PC-3 (cell line): ENCODE measurements around the gene ATF7IP. TPM values are rescaled to one million over a fixed set of nuclear protein-coding genes. Genes with fewer than 3 reads are reported as not detected.

ENCODE experiments used
- ATAC-seq: fragments of 200-7000 bp; cut with Tn5 transposase; 2 replicates; pipeline ENCODE4 v1.9.1; 2020; ENCODE audit warnings: mild to moderate bottlenecking, moderate library complexity
- BruUV-seq: library from RNA; stranded (reverse); fragments of 400-500 nt; replicated peaks from 2 replicates; lab custom pipeline; 2021; lab: Mats Ljungman, UMichigan
- CTCF ChIA-PET: fragments of 300-600 bp; sonication (Branson Sonifier 250); formaldehyde crosslinking; loops from one replicate; lab custom pipeline; 2022; ENCODE audit warnings: antibody characterized with exemption; lab: Charles Lee
- POLR2A ChIA-PET: fragments of 300-600 bp; sonication (Branson Sonifier 250); formaldehyde crosslinking; loops from one replicate; lab custom pipeline; 2022; ENCODE audit warnings: antibody characterized with exemption; ENCODE audit not compliant: unreplicated experiment; lab: Charles Lee
- DNase-seq: peaks from one replicate; pipeline ENCODE4 v3.0.0-alpha.2; 2015
- H2AFZ ChIP-seq: fragments of 300-600 bp; sonication (generic); 2 replicates; pipeline ENCODE4 v1.6.0; 2016; ENCODE audit warnings: antibody characterized with exemption, low read length
- H3F3A ChIP-seq: fragments of 300-600 bp; sonication (generic); one replicate; pipeline ENCODE4 v1.6.0; 2017; ENCODE audit warnings: antibody characterized with exemption, low read length, control low read depth, mild to moderate bottlenecking; ENCODE audit not compliant: unreplicated experiment
- H3K27ac ChIP-seq: fragments of 300-600 bp; sonication (generic); 2 replicates; pipeline ENCODE4 v1.5.1; 2016; ENCODE audit warnings: mild to moderate bottlenecking, low read length
- H3K27me3 ChIP-seq: fragments of 300-600 bp; sonication (generic); 2 replicates; pipeline ENCODE4 v1.6.1; 2016; ENCODE audit warnings: low read length, mixed read lengths
- H3K36me3 ChIP-seq: fragments of 300-600 bp; sonication (generic); 2 replicates; pipeline ENCODE4 v1.6.1; 2016; ENCODE audit warnings: low read depth, mixed run types, low read length, mixed read lengths
- H3K4me1 ChIP-seq: fragments of 300-600 bp; sonication (generic); 2 replicates; pipeline ENCODE4 v1.5.1; 2016; ENCODE audit warnings: low read length; ENCODE audit not compliant: insufficient read depth
- H3K4me2 ChIP-seq: fragments of 300-600 bp; sonication (generic); 2 replicates; pipeline ENCODE4 v1.6.0; 2016; ENCODE audit warnings: low read length
- H3K4me3 ChIP-seq: fragments of 300-600 bp; sonication (generic); 2 replicates; pipeline ENCODE4 v1.5.1; 2016; ENCODE audit warnings: mild to moderate bottlenecking, low read length, mixed read lengths
- H3K79me2 ChIP-seq: fragments of 300-600 bp; sonication (generic); 2 replicates; pipeline ENCODE4 v1.6.1; 2017; ENCODE audit warnings: low read length, mixed read lengths
- H3K9ac ChIP-seq: fragments of 300-600 bp; sonication (generic); 2 replicates; pipeline ENCODE4 v1.6.0; 2016; ENCODE audit warnings: mild to moderate bottlenecking, low read length
- H3K9me2 ChIP-seq: fragments of 300-600 bp; sonication (generic); replicated peaks from 2 replicates; pipeline ENCODE4 v1.6.1; 2016; ENCODE audit warnings: mixed run types, low read length, mixed read lengths
- H3K9me3 ChIP-seq: fragments of 300-600 bp; sonication (generic); 2 replicates; pipeline ENCODE4 v1.6.1; 2016; ENCODE audit warnings: low read length, mixed read lengths
- H4K20me1 ChIP-seq: fragments of 300-600 bp; sonication (generic); 2 replicates; pipeline ENCODE4 v1.6.1; 2016; ENCODE audit warnings: low read length, mixed read lengths
- CTCF ChIP-seq: fragments of 300-600 bp; sonication (generic); conservative IDR thresholded peaks from 2 replicates; pipeline ENCODE4 v1.5.1; 2017; ENCODE audit warnings: antibody characterized with exemption, low read depth, mild to moderate bottlenecking, low read length
- EZH2 ChIP-seq: fragments of 300-600 bp; sonication (generic); IDR thresholded peaks from one replicate; pipeline ENCODE4 v1.6.1; 2017; ENCODE audit warnings: antibody characterized with exemption, mild to moderate bottlenecking, low read length; ENCODE audit not compliant: unreplicated experiment
- EZH2phosphoT487 ChIP-seq: fragments of 300-600 bp; sonication (generic); IDR thresholded peaks from 2 replicates; pipeline ENCODE4 v1.6.1; 2018; ENCODE audit warnings: mild to moderate bottlenecking, antibody characterized with exemption, low read length, borderline replicate concordance
- intact Hi-C: fragments of 100-400 bp; cut with micrococcal nuclease; formaldehyde crosslinking; loops from 2 replicates; pipeline ENCODE4 v1.9.0; 2023
- total RNA-seq: library from RNA; depleted of rRNA; stranded (reverse); fragments of >200 nt; gene quantifications from 2 replicates; pipeline ENCODE4 v1.2.3, GENCODE V29; 2014

ATF7IP gene
- total RNA-seq, 1 experiment from 2014 or later, result 12.5 TPM

GRCh38 chr12:14322403-14322802 is 43.1 kb upstream of the ATF7IP start:
- Histone ChIP-seq H3K4me2 (no peak overlapping the region), H3K36me3 (no peaks in the 10 kb centered on the region), H3K27ac (no peak overlapping the region), H3F3A (no peaks in the 10 kb centered on the region), H3K79me2 (no peaks in the 10 kb centered on the region), H3K4me1 (no peaks in the 10 kb centered on the region), H3K9ac (no peak overlapping the region), H3K4me3 (no peak overlapping the region), H4K20me1 (no peaks in the 10 kb centered on the region), H3K27me3 (no peaks in the 10 kb centered on the region), H3K9me2 (no peaks in the 10 kb centered on the region), H2AFZ (no peak overlapping the region), H3K9me3 (no peaks in the 10 kb centered on the region)
- intact Hi-C loops, result no loop called here
- BruUV-seq, result no TSS peak
- POLR2A ChIA-PET, result no interaction called here
- no peak for DNase-seq
- TF ChIP-seq EZH2 (no peak), CTCF (no peak), EZH2phosphoT487 (no peak)
- CTCF ChIA-PET, result no interaction called here
- no peak for ATAC-seq

- Histone ChIP-seq H3K4me3 (no peak overlapping the region), H3K9me3 (no peaks in the 10 kb centered on the region), H3K79me2 (no peaks in the 10 kb centered on the region), H3K4me1 (no peaks in the 10 kb centered on the region), H2AFZ (no peak overlapping the region), H4K20me1 (no peaks in the 10 kb centered on the region), H3K36me3 (no peaks in the 10 kb centered on the region), H3K27me3 (no peaks in the 10 kb centered on the region), H3K9me2 (no peaks in the 10 kb centered on the region), H3K27ac (no peak overlapping the region), H3F3A (no peaks in the 10 kb centered on the region), H3K4me2 (no peak overlapping the region), H3K9ac (no peak overlapping the region)
- CTCF ChIA-PET, result interaction anchor here (0.6 kb wide), 1 partner anchor 40 kb away, joined by 3 read pairs; the partner anchor contains the start of gene ATF7IP
- POLR2A ChIA-PET, result no interaction called here
- ATAC-seq (no peak), DNase-seq (no peak)
- BruUV-seq, result no TSS peak
- intact Hi-C loops, result no loop called here
- TF ChIP-seq CTCF, result no peak
- no peak for TF ChIP-seq EZH2
- no peak for TF ChIP-seq EZH2phosphoT487
These were observed 39.7 kb upstream of the ATF7IP start for GRCh38 chr12:14325716-14326343.

DNA sequence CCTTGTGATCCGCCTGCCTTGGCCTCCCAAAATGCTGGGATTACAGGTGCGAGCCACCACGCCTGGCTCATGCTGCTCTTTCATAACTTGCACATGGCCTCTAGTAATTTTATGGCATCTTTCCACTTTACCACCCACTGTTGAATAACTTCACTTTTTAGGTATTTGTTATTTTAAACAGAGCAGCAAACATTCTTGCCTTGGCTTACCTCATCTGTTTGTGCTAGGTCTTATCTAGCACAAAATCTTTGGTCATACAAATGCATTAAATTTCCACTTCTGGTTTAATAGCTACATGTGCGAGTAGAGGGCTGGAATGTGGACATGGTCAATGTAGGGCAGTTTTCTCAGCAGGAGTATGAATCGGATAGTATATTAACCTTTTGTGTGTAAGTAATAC is 38.8 kb upstream of the ATF7IP start:
- no peak overlapping the region for H3K9ac ChIP-seq
- H3K4me1 ChIP-seq, result no peaks in the 10 kb centered on the region
- ATAC-seq (no peak), DNase-seq (no peak)
- H3K4me2 ChIP-seq, result no peak overlapping the region
- H3K36me3 ChIP-seq, result no peaks in the 10 kb centered on the region
- no peaks in the 10 kb centered on the region for H3K27me3 ChIP-seq
- CTCF ChIA-PET, result no interaction called here
- no TSS peak for BruUV-seq
- intact Hi-C loops, result no loop called here
- no peaks in the 10 kb centered on the region for H3K9me3 ChIP-seq
- TF ChIP-seq EZH2phosphoT487, result no peak
- TF ChIP-seq CTCF, result no peak
- no peak for TF ChIP-seq EZH2
- no peaks in the 10 kb centered on the region for H3K79me2 ChIP-seq
- H4K20me1 ChIP-seq, result no peaks in the 10 kb centered on the region
- no peaks in the 10 kb centered on the region for H3F3A ChIP-seq
- no peak overlapping the region for H2AFZ ChIP-seq
- no peak overlapping the region for H3K27ac ChIP-seq
- no peak overlapping the region for H3K4me3 ChIP-seq
- no peaks in the 10 kb centered on the region for H3K9me2 ChIP-seq
- POLR2A ChIA-PET, result no interaction called here
